Endothelial cell of umbilical vein (primary cell): Measurements from ENCODE around the gene TXNDC2. TPM values are rescaled to one million over a fixed set of nuclear protein-coding genes. Genes with fewer than 3 reads are reported as not detected.

Experiments
- BruUV-seq: library from RNA; stranded (reverse); fragments of 400-500 nt; replicated peaks from 2 replicates; lab custom pipeline; 2021; lab: Mats Ljungman, UMichigan
- CTCF ChIA-PET: fragments of 300-600, 350-600 bp; sonication (Branson Sonifier 250); formaldehyde crosslinking; loops from one replicate; lab custom pipeline; 2021; ENCODE audit warnings: antibody characterized with exemption, inconsistent platforms; lab: Charles Lee
- POLR2A ChIA-PET: fragments of 300-600, 350-600 bp; sonication (Branson Sonifier 250); formaldehyde crosslinking; loops from one replicate; lab custom pipeline; 2021; ENCODE audit warnings: antibody characterized with exemption, inconsistent platforms; lab: Charles Lee
- DNase-seq: peaks from one replicate; pipeline ENCODE4 v3.0.0-alpha.2; 2011; ENCODE audit warnings: low read depth, low spot score
- FAIRE-seq: peaks from 2 replicates; lab custom pipeline; 2011; peaks lifted over from hg19 to GRCh38; lab: Jason Lieb, UNC
- H2AFZ ChIP-seq: 2 replicates; pipeline ENCODE4 v1.6.0; 2012; ENCODE audit warnings: low read depth, low read length, control low read depth, inconsistent platforms
- H3K27ac ChIP-seq: 2 replicates; pipeline ENCODE4 v1.5.1; 2011; ENCODE audit warnings: low read depth, mild to moderate bottlenecking, control low read depth, low read length, moderate library complexity; ENCODE audit not compliant: insufficient read depth
- H3K27me3 ChIP-seq, 2 experiments: 2 replicates each; pipeline versions ENCODE4 v1.6.0 to v1.6.1; 2011; ENCODE audit warnings: low read length in 2 of 2, mixed read lengths in 1 of 2; ENCODE audit not compliant: control insufficient read depth in 2 of 2, insufficient read depth in 2 of 2
- H3K36me3 ChIP-seq, 2 experiments: 2 replicates in 1 of 2; 3 replicates in 1 of 2; pipeline ENCODE4 v1.5.1; 2011; ENCODE audit warnings: low read length in 2 of 2, mild to moderate bottlenecking in 1 of 2, moderate library complexity in 1 of 2; ENCODE audit not compliant: control insufficient read depth in 2 of 2, insufficient read depth in 2 of 2; ENCODE audit errors: extremely low read depth in 1 of 2
- H3K4me1 ChIP-seq: 3 replicates; pipeline ENCODE4 v1.5.1; 2011; ENCODE audit warnings: mild to moderate bottlenecking, low read length; ENCODE audit not compliant: control insufficient read depth, insufficient read depth; ENCODE audit errors: extremely low read depth
- H3K4me2 ChIP-seq: 2 replicates; pipeline ENCODE4 v1.6.1; 2011; ENCODE audit warnings: low read length, control low read depth, mixed read lengths; ENCODE audit not compliant: insufficient read depth
- H3K4me3 ChIP-seq, 3 experiments: fragments of 200-600 bp in 1 of 3; sonication (generic), shearing (Covaris generic) in 1 of 3; replicated peaks in 1 of 3; 2 replicates each; pipeline ENCODE4 v1.5.1; 2011 to 2016; ENCODE audit warnings: control low read depth in 3 of 3, low read length in 3 of 3, mild to moderate bottlenecking in 2 of 3, inconsistent platforms in 1 of 3, low read depth in 1 of 3, moderate library complexity in 1 of 3; ENCODE audit not compliant: insufficient read depth in 1 of 3
- H3K79me2 ChIP-seq: 2 replicates; pipeline ENCODE4 v1.6.0; 2012; ENCODE audit warnings: low read length, inconsistent platforms; ENCODE audit not compliant: control insufficient read depth, insufficient read depth
- H3K9ac ChIP-seq: replicated peaks from 2 replicates; pipeline ENCODE3; 2011; ENCODE audit warnings: low read length, control low read depth; ENCODE audit not compliant: insufficient read depth; ENCODE audit errors: extremely low read depth
- H3K9me1 ChIP-seq: replicated peaks from 3 replicates; pipeline ENCODE4 v1.6.0; 2011; ENCODE audit warnings: mild to moderate bottlenecking, low read length; ENCODE audit not compliant: control insufficient read depth, insufficient read depth; ENCODE audit errors: extremely low read depth
- H3K9me3 ChIP-seq: replicated peaks from 2 replicates; pipeline ENCODE4 v1.5.1; 2012; ENCODE audit warnings: low read length, inconsistent platforms; ENCODE audit not compliant: control insufficient read depth, insufficient read depth
- H4K20me1 ChIP-seq: replicated peaks from 2 replicates; pipeline ENCODE3; 2011; ENCODE audit warnings: mild to moderate bottlenecking, low read length; ENCODE audit not compliant: control insufficient read depth, insufficient read depth; ENCODE audit errors: extremely low read depth
- CTCF ChIP-seq, 2 donors: IDR thresholded peaks; 1 replicate in 1 of 2; 2 replicates in 1 of 2; pipeline ENCODE4 v1.5.1; 2011; ENCODE audit warnings: low read length in 2 of 2, mild to moderate bottlenecking in 2 of 2, moderate library complexity in 2 of 2, control low read depth in 1 of 2, inconsistent platforms in 1 of 2, low read depth in 1 of 2; ENCODE audit not compliant: insufficient read depth in 1 of 2; ENCODE audit errors: extremely low read depth in 1 of 2
- EZH2 ChIP-seq: IDR thresholded peaks from 2 replicates; pipeline ENCODE4 v1.6.1; 2012; ENCODE audit warnings: borderline replicate concordance, low read depth, mild to moderate bottlenecking, moderate library complexity, low read length, inconsistent platforms; ENCODE audit not compliant: severe bottlenecking
- FOS ChIP-seq: IDR thresholded peaks from 2 replicates; pipeline ENCODE4 v1.6.1; 2011; ENCODE audit warnings: mild to moderate bottlenecking, low read length, moderate library complexity, borderline replicate concordance; ENCODE audit not compliant: insufficient read depth
- GATA2 ChIP-seq: IDR thresholded peaks from 2 replicates; pipeline ENCODE4 v1.7.0; 2011; ENCODE audit warnings: low read depth, mild to moderate bottlenecking, moderate library complexity, mixed read lengths, low read length; ENCODE audit not compliant: insufficient read length, insufficient read depth
- JUN ChIP-seq: IDR thresholded peaks from 2 replicates; pipeline ENCODE4 v1.6.1; 2011; ENCODE audit warnings: borderline replicate concordance, low read depth; ENCODE audit not compliant: insufficient read length, insufficient read depth
- MYC ChIP-seq: IDR thresholded peaks from one replicate; pipeline ENCODE4 v1.6.1; 2011; ENCODE audit warnings: mild to moderate bottlenecking, low read depth, low read length
- POLR2A ChIP-seq: IDR thresholded peaks from 2 replicates; pipeline ENCODE4 v1.6.1; 2012; ENCODE audit warnings: low read depth, mild to moderate bottlenecking, control low read depth, low read length
- POLR2AphosphoS5 ChIP-seq: IDR thresholded peaks from 2 replicates; pipeline ENCODE4 v1.6.1; 2012; ENCODE audit warnings: low read depth, mild to moderate bottlenecking, control low read depth, low read length, moderate library complexity; ENCODE audit not compliant: insufficient read depth
- dilution Hi-C: fragments of 300-500 bp; cut with MboI; formaldehyde crosslinking; loops from one replicate; pipeline ENCODE4 v1.15.0; 2019; ENCODE audit warnings: low sequenced_read_pairs; ENCODE audit not compliant: extremely low pct_ligation_motif_present
- intact Hi-C: fragments of 100-400 bp; cut with micrococcal nuclease; formaldehyde crosslinking; loops from one replicate; pipeline ENCODE4 v1.10.0; 2022
- polyA plus RNA-seq, 4 experiments: library from polyadenylated mRNA; depleted of rRNA in 3 of 4; stranded (reverse) in 3 of 4; unstranded in 1 of 4; fragments of >200 nt; gene quantifications; 2 replicates each; pipeline versions ENCODE4 v1.2.1 to v1.2.3, GENCODE V29; 2011 to 2012; ENCODE audit warnings: missing spikeins in 1 of 4
- total RNA-seq: library from RNA; stranded (reverse); gene quantifications from 2 replicates; pipeline ENCODE4 v1.2.3, GENCODE V29; 2021
- TF ChIP-seq, protein P1 (sequence below): IDR thresholded peaks from 2 replicates; pipeline ENCODE4 v1.6.1; 2011; ENCODE audit not compliant: insufficient read depth, insufficient read length

The TXNDC2 gene
- total and polyA plus RNA-seq, 2 donors (not counting 3 experiments of a cell fraction or from before 2014, with no cell fraction given) = 0.12 TPM; not detected in 1

- BruUV-seq = no TSS peak
- dilution Hi-C loops (no loop called here), intact Hi-C loops (no loop called here)
- H3K36me3 ChIP-seq = peaks cover 0 to 2% of the 10 kb centered on the region in 2 experiments
- H3K9me1 ChIP-seq = no peaks in the 10 kb centered on the region
- ChIA-PET CTCF (no interaction called here), POLR2A (no interaction called here)
- no peak overlapping the region for H3K27ac ChIP-seq
- H3K27me3 ChIP-seq = no peaks in the 10 kb centered on the region
- H2AFZ ChIP-seq = no peak overlapping the region
- H3K9ac ChIP-seq = no peak overlapping the region
- no peaks in the 10 kb centered on the region for H3K9me3 ChIP-seq
- no peaks in the 10 kb centered on the region for H3K4me1 ChIP-seq
- H3K4me3 ChIP-seq = no peak overlapping the region
- TF ChIP-seq EZH2 (no peak), MYC (no peak), FOS (no peak), POLR2AphosphoS5 (no peak), GATA2 (no peak), JUN (no peak), POLR2A (no peak), CTCF (IDR thresholded peaks at IDR 0.05; ENCODE audit: extremely low read depth in 1 of 2, insufficient read depth in 1 of 2, low read depth in 1 of 2, low read length in 2 of 2) (no peak)
- TF ChIP-seq, protein P1, sequence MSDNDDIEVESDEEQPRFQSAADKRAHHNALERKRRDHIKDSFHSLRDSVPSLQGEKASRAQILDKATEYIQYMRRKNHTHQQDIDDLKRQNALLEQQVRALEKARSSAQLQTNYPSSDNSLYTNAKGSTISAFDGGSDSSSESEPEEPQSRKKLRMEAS = no peak
- H4K20me1 ChIP-seq = no peaks in the 10 kb centered on the region
- FAIRE-seq (no peak), DNase-seq (no peak)
- no peak overlapping the region for H3K4me2 ChIP-seq
- no peaks in the 10 kb centered on the region for H3K79me2 ChIP-seq
These were observed 22.5 kb upstream of the TXNDC2 start for GRCh38 chr18:9863282-9863681.
